Activated T-helper 1 cell treated with anti-CD3 and anti-CD28 coated beads, Interleukin-2, amount 50 U/mL, for 16 hours (primary cell): ENCODE results near the gene PPM1H.

Experiments
- DNase-seq, 2 donors: peaks; one replicate each; pipeline ENCODE4 v3.0.0-alpha.2; 2020; ENCODE audit warnings: low read depth in 1 of 2, low spot score in 1 of 2

PPM1H gene

DNA sequence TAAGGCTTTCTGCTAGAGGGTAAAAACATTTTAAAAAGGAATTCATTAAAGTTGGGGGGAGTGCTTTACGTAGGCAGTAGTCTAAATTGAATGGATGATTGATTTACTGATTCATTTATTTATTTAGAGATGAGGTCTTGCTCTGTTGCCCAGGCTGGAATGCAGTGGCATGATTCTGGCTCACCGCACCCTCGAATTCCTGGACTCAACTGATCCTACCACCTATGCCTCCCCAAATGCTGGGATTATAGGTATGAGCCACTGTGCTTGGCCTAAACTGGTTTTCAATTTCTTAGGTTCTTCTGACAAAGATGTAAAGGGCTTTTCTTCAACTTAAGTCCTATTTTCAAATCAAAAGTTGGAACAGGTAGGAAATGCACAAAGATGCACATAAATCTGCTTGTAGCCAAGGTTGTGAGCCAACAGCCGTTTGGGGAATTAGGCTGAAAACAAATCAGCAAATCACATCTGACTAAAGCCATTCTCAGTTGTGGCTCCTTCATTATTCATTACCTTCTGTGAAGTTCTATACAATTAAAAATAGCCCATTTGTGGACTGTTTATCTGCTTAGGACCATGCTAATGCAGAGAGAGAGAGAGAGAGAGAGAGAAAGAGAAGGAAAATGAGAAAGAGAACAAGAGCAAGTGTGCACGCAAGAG lies 218.0 kb downstream of the PPM1H start:
- DNase-seq, result no peak

GRCh38 chr12:62716037-62716436 lies 218.9 kb downstream of the PPM1H start:
- DNase-seq, result no peak

GRCh38 chr12:62714774-62715721 lies 219.9 kb downstream of the PPM1H start:
- DNase-seq, result no peak

- DNase-seq, result no peak
Observed at GRCh38 chr12:62714181-62714773, 220.7 kb downstream of the PPM1H start.

- no peak for DNase-seq
Observed at GRCh38 chr12:62713723-62714122, 221.2 kb downstream of the PPM1H start.

- DNase-seq, result no peak
Observed at GRCh38 chr12:62712681-62713573, 222.0 kb downstream of the PPM1H start.

DNA sequence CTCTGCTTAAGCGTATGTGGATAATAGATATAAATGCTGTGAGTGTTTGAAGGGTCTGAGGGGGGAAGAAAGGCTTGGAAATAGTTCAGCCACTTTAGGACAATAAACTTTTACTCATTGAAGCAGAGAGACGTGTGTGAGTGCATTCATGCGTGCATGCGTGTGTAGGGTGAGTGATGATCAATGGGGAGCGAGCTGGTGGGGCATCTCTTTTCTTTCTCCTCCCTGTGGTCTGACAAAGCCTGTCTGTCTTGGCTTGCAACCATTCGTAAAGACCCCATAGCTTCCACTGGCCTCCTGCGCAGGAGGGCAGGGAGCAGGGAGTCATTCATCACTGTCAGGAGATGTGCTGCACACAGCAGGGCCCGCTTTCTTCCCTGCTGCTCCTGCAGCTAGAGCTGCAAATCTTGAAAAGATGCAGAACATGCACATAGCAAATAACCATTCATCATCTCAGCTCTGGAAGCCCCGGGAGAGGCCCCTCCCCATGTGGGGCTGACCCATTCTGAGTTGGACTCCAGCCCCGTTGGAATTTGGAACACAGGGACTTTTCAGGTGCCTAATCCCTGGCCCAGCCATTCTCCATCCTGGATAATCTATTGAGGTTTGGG lies 223.2 kb downstream of the PPM1H start:
- no peak for DNase-seq

GRCh38 chr12:62709311-62709710 lies 225.6 kb downstream of the PPM1H start:
- DNase-seq, result no peak

- DNase-seq, result no peak
Observed at GRCh38 chr12:62707939-62708338, 227.0 kb downstream of the PPM1H start.

- DNase-seq, result no peak
Observed at GRCh38 chr12:62705846-62706245, 229.1 kb downstream of the PPM1H start.

GRCh38 chr12:62703011-62703380 lies 232.0 kb downstream of the PPM1H start:
- no peak for DNase-seq

DNA sequence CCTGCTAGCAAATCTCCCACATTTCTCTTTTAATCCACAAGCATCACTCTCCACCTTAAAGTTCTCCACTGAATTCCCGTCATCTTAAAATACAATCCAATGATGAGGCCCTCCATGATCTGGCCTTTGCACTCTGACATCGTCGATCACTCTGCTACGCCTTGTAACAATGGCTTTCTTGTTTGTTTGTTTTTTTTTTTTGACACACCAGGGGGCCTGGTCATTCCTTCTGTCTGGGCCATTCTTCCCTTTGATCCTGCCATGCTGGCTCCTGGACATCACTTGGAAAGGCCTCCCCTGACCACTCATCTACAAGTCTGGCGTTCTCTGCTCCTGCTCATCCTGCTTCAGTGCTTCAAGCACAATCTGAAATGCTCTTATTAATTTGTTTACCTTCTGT lies 233.5 kb downstream of the PPM1H start:
- DNase-seq, result no peak

- DNase-seq, result no peak
Observed at GRCh38 chr12:62700091-62700880, 234.7 kb downstream of the PPM1H start.

- no peak for DNase-seq
Observed at GRCh38 chr12:62698701-62699101, 236.2 kb downstream of the PPM1H start.

- DNase-seq, result no peak
Observed at GRCh38 chr12:62697893-62698292, 237.1 kb downstream of the PPM1H start.

DNA sequence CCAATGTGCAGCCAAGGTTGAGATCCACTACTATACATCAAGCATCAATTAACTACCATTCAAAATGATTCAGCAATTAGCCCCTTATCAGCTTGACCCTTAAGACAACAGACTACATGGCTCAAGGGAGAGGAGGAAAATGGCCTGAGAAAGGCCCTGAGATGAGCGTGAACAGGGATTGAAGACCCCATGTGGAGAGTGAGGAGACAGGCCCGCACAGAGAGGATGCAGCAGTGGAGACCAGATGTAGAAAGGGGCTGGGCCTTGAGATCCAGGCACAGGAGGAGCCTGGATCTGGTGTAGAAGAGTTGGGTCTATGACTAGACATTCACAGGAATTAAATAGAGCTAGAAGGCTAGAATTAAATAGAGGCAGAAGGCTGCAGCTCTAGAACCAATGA lies 239.3 kb downstream of the PPM1H start:
- DNase-seq, result no peak

GRCh38 chr12:62694632-62695031 lies 240.3 kb downstream of the PPM1H start:
- DNase-seq, result no peak

DNA sequence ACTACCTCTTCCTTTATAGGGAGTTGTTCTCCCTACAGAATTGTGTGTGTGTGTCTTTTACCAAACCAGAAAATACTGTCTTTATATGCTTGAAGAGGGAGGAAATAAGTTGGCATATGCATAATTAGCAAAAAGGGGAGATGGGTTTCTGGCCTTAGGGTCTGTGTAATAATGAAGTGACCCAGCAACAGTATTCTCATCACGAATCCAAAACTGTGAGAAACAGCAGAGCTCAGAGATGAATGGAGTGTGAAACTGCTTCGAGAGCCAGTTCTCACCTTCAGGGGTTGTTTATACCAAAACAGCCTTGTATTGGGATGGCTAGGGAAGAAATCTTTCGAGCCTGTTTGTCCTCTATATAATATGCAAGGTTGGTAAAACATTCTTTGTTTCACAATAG lies 240.8 kb downstream of the PPM1H start:
- DNase-seq, result no peak

- no peak for DNase-seq
Observed at GRCh38 chr12:62693376-62694050, 241.4 kb downstream of the PPM1H start.
